ENCODE results near the gene FGFR3.
"Not testable (repeated sequence)": the region's sequence is repeated elsewhere in the genome, so short reads cannot be mapped to it uniquely, and the experiment has no call there.

FGFR3 gene

GRCh38 chr4:1830234-1830633 is 37.1 kb downstream of the FGFR3 start:
- TF ChIP-seq CTCF (IDR thresholded peaks at IDR 0.05), result no peak
- no peak overlapping the region for H3K4me3 ChIP-seq
- DNase-seq (ENCODE audit: low spot score), result no peak
- H3K27ac ChIP-seq, result no peak overlapping the region

GRCh38 chr4:1830642-1831228 is 37.6 kb downstream of the FGFR3 start:
- no peak overlapping the region for H3K27ac ChIP-seq
- no peak overlapping the region for H3K4me3 ChIP-seq
- no peak for DNase-seq (ENCODE audit: low spot score)
- TF ChIP-seq CTCF (IDR thresholded peaks at IDR 0.05), result no peak

GRCh38 chr4:1831331-1831730 is 38.2 kb downstream of the FGFR3 start:
- no peak overlapping the region for H3K4me3 ChIP-seq
- no peak overlapping the region for H3K27ac ChIP-seq
- no peak for DNase-seq (ENCODE audit: low spot score)
- TF ChIP-seq CTCF (IDR thresholded peaks at IDR 0.05), result no peak

- H3K4me3 ChIP-seq, result no peak overlapping the region
- no peak for TF ChIP-seq CTCF (IDR thresholded peaks at IDR 0.05)
- no peak for DNase-seq (ENCODE audit: low spot score)
- H3K27ac ChIP-seq, result no peak overlapping the region
Observed at GRCh38 chr4:1832690-1833089, 39.6 kb downstream of the FGFR3 start.

- no peak for TF ChIP-seq CTCF (IDR thresholded peaks at IDR 0.05)
- Histone ChIP-seq H3K27ac (no peak overlapping the region), H3K4me3 (no peak overlapping the region)
- DNase-seq (ENCODE audit: low spot score), result no peak
Observed at GRCh38 chr4:1833307-1834046, 40.4 kb downstream of the FGFR3 start.

GRCh38 chr4:1834047-1834775 is 41.1 kb downstream of the FGFR3 start:
- H3K4me3 ChIP-seq, result no peak overlapping the region
- no peak overlapping the region for H3K27ac ChIP-seq
- no peak for DNase-seq (ENCODE audit: low spot score)
- no peak for TF ChIP-seq CTCF (IDR thresholded peaks at IDR 0.05)

GRCh38 chr4:1835836-1836235 is 42.7 kb downstream of the FGFR3 start:
- not testable (repeated sequence) for H3K4me3 ChIP-seq; H3K27ac ChIP-seq; DNase-seq (ENCODE audit: low spot score)

All from coronary artery (tissue), 2 donors.